Measurements from ENCODE around the gene TMEM233. TPM values are rescaled to one million over a fixed set of nuclear protein-coding genes. Genes with fewer than 3 reads are reported as not detected.

TMEM233 gene
- total RNA-seq, 1 donor from 2014 or later = 0.96 TPM

GRCh38 chr12:119672194-119672593 lies 78.6 kb downstream of the TMEM233 start:
- peaks cover 74% of the 10 kb centered on the region for H3K36me3 ChIP-seq
- no peak for ATAC-seq

GRCh38 chr12:119673634-119674033 lies 80.1 kb downstream of the TMEM233 start:
- DNase-seq (no peak), ATAC-seq (peak; percentile 11)
- no peaks in the 10 kb centered on the region for H3K27me3 ChIP-seq
- H3K27ac ChIP-seq = peak overlapping the region; percentile 45
- no peak for TF ChIP-seq CTCF (IDR thresholded peaks at IDR 0.05)
- H3K4me3 ChIP-seq = no peak overlapping the region
- no peaks in the 10 kb centered on the region for H3K9me3 ChIP-seq
- peaks cover 52% of the 10 kb centered on the region for H3K4me1 ChIP-seq
- H3K36me3 ChIP-seq = peaks cover 88% of the 10 kb centered on the region
- intact Hi-C loops (cut with DNase I) = no loop called here

More at GRCh38 chr12:119672194-119672593, 78.6 kb downstream of the TMEM233 start:
- no peak overlapping the region for H3K4me3 ChIP-seq
- no peaks in the 10 kb centered on the region for H3K9me3 ChIP-seq
- H3K4me1 ChIP-seq = peaks cover 54% of the 10 kb centered on the region
- no peak for TF ChIP-seq CTCF (IDR thresholded peaks at IDR 0.05)
- H3K27me3 ChIP-seq = no peaks in the 10 kb centered on the region
- no peak for DNase-seq
- intact Hi-C loops (cut with DNase I) = no loop called here
- peak overlapping the region; percentile 45 for H3K27ac ChIP-seq

GRCh38 chr12:119674560-119674959 lies 81.0 kb downstream of the TMEM233 start:
- Histone ChIP-seq H3K9me3 (no peaks in the 10 kb centered on the region), H3K27me3 (no peaks in the 10 kb centered on the region), H3K4me1 (peaks cover 49% of the 10 kb centered on the region), H3K4me3 (no peak overlapping the region), H3K36me3 (peaks cover 97% of the 10 kb centered on the region), H3K27ac (peak overlapping the region; percentile 45)
- no peak for TF ChIP-seq CTCF (IDR thresholded peaks at IDR 0.05)
- intact Hi-C loops (cut with DNase I) = no loop called here
- ATAC-seq (no peak), DNase-seq (no peak)

GRCh38 chr12:119676022-119676421 lies 82.4 kb downstream of the TMEM233 start:
- Histone ChIP-seq H3K4me3 (no peak overlapping the region), H3K4me1 (peaks cover 34% of the 10 kb centered on the region), H3K27ac (no peak overlapping the region), H3K36me3 (peaks cover 100% of the 10 kb centered on the region), H3K9me3 (no peaks in the 10 kb centered on the region), H3K27me3 (no peaks in the 10 kb centered on the region)
- DNase-seq (no peak), ATAC-seq (no peak)
- intact Hi-C loops (cut with DNase I) = no loop called here
- TF ChIP-seq CTCF (IDR thresholded peaks at IDR 0.05) = no peak

- intact Hi-C loops (cut with DNase I) = no loop called here
- DNase-seq = no peak
- no peaks in the 10 kb centered on the region for H3K27me3 ChIP-seq
- H3K27ac ChIP-seq = no peak overlapping the region
- H3K4me3 ChIP-seq = no peak overlapping the region
- peaks cover 100% of the 10 kb centered on the region for H3K36me3 ChIP-seq
- no peak for TF ChIP-seq CTCF (IDR thresholded peaks at IDR 0.05)
- H3K4me1 ChIP-seq = peaks cover 32% of the 10 kb centered on the region
- no peak for ATAC-seq
- H3K9me3 ChIP-seq = no peaks in the 10 kb centered on the region
Observed at GRCh38 chr12:119676573-119676972, 83.0 kb downstream of the TMEM233 start.

GRCh38 chr12:119678459-119678858 lies 84.9 kb downstream of the TMEM233 start:
- peaks cover 21% of the 10 kb centered on the region for H3K4me1 ChIP-seq
- no peak overlapping the region for H3K27ac ChIP-seq
- DNase-seq = no peak
- intact Hi-C loops (cut with DNase I) = no loop called here
- H3K36me3 ChIP-seq = peaks cover 89% of the 10 kb centered on the region
- no peak for ATAC-seq
- H3K27me3 ChIP-seq = no peaks in the 10 kb centered on the region
- no peak overlapping the region for H3K4me3 ChIP-seq
- no peak for TF ChIP-seq CTCF (IDR thresholded peaks at IDR 0.05)
- no peaks in the 10 kb centered on the region for H3K9me3 ChIP-seq

All from upper lobe of right lung (tissue), 1 donor.